Keratinocyte (primary cell): ENCODE data around the gene DNAH8. TPM values are rescaled to one million over a fixed set of nuclear protein-coding genes. Genes with fewer than 3 reads are reported as not detected.

Experiments
- DNase-seq: peaks from one replicate; pipeline ENCODE4 v3.0.0-alpha.2; 2011; ENCODE audit warnings: low read depth, missing footprints, low spot score
- FAIRE-seq: peaks from 2 replicates; lab custom pipeline; 2011; peaks lifted over from hg19 to GRCh38; lab: Jason Lieb, UNC
- H2AFZ ChIP-seq: 2 replicates; pipeline ENCODE4 v1.6.0; 2012; ENCODE audit warnings: low read length, control low read depth, inconsistent platforms; ENCODE audit not compliant: control insufficient read depth
- H3K27ac ChIP-seq: 2 replicates; pipeline ENCODE4 v1.5.1; 2011; ENCODE audit warnings: low read length; ENCODE audit not compliant: control insufficient read depth, insufficient read depth
- H3K27me3 ChIP-seq: 3 replicates; pipeline ENCODE4 v1.6.0; 2011; ENCODE audit warnings: low read length; ENCODE audit not compliant: control insufficient read depth, insufficient read depth; ENCODE audit errors: extremely low read depth
- H3K36me3 ChIP-seq, 2 experiments: 2 replicates in 1 of 2; 3 replicates in 1 of 2; pipeline ENCODE4 v1.5.1; 2011; ENCODE audit warnings: low read length in 2 of 2, mild to moderate bottlenecking in 1 of 2; ENCODE audit not compliant: control insufficient read depth in 2 of 2, insufficient read depth in 2 of 2; ENCODE audit errors: extremely low read depth in 1 of 2
- H3K4me1 ChIP-seq: 3 replicates; pipeline ENCODE4 v1.5.1; 2011; ENCODE audit warnings: low read length; ENCODE audit not compliant: control insufficient read depth, insufficient read depth; ENCODE audit errors: extremely low read depth
- H3K4me2 ChIP-seq: 3 replicates; pipeline ENCODE4 v1.6.0; 2011; ENCODE audit warnings: low read depth, low read length; ENCODE audit not compliant: control insufficient read depth, insufficient read depth; ENCODE audit errors: extremely low read depth
- H3K4me3 ChIP-seq, 3 experiments: fragments of 200-600 bp in 1 of 3; sonication (generic) in 1 of 3; 2 replicates in 2 of 3; 3 replicates in 1 of 3; pipeline ENCODE4 v1.5.1; 2011 to 2016; ENCODE audit warnings: low read length in 3 of 3, mild to moderate bottlenecking in 3 of 3, control low read depth in 2 of 3, inconsistent platforms in 1 of 3, low read depth in 1 of 3, mixed read lengths in 1 of 3, mixed run types in 1 of 3, moderate library complexity in 1 of 3; ENCODE audit not compliant: control insufficient read depth in 2 of 3, insufficient read depth in 2 of 3; ENCODE audit errors: extremely low read depth in 1 of 3
- H3K79me2 ChIP-seq: 2 replicates; pipeline ENCODE4 v1.6.0; 2012; ENCODE audit warnings: low read length; ENCODE audit not compliant: control insufficient read depth, insufficient read depth
- H3K9ac ChIP-seq: 3 replicates; pipeline ENCODE4 v1.6.0; 2011; ENCODE audit warnings: low read length; ENCODE audit not compliant: control insufficient read depth, insufficient read depth; ENCODE audit errors: extremely low read depth
- H3K9me1 ChIP-seq: 3 replicates; pipeline ENCODE4 v1.6.0; 2011; ENCODE audit warnings: low read length; ENCODE audit not compliant: control insufficient read depth, insufficient read depth; ENCODE audit errors: extremely low read depth
- H3K9me3 ChIP-seq: 2 replicates; pipeline ENCODE4 v1.5.1; 2012; ENCODE audit warnings: low read depth, low read length; ENCODE audit not compliant: control insufficient read depth
- H4K20me1 ChIP-seq: 3 replicates; pipeline ENCODE4 v1.6.0; 2011; ENCODE audit warnings: low read length; ENCODE audit not compliant: control insufficient read depth, insufficient read depth; ENCODE audit errors: extremely low read depth
- CTCF ChIP-seq, 3 experiments: IDR thresholded peaks in 1 of 3; conservative IDR thresholded peaks in 1 of 3; optimal IDR thresholded peaks in 1 of 3; 2 replicates in 2 of 3; 3 replicates in 1 of 3; pipeline versions ENCODE3 to v1.5.1; 2011; ENCODE audit warnings: low read length in 3 of 3, mild to moderate bottlenecking in 3 of 3, moderate library complexity in 2 of 3, control low read depth in 1 of 3, inconsistent platforms in 1 of 3; ENCODE audit not compliant: insufficient read depth in 2 of 3; ENCODE audit errors: extremely low read depth in 1 of 3
- EZH2 ChIP-seq: IDR thresholded peaks from one replicate; pipeline ENCODE4 v1.6.1; 2012; ENCODE audit warnings: inconsistent platforms, mild to moderate bottlenecking, low read length, moderate library complexity
- dilution Hi-C: fragments of 300-500 bp; cut with MboI; formaldehyde crosslinking; loops from one replicate; pipeline ENCODE4 v1.7.0; 2020; ENCODE audit warnings: low sequenced_read_pairs; ENCODE audit not compliant: extremely low pct_ligation_motif_present
- polyA plus RNA-seq, 5 experiments: library from polyadenylated mRNA; depleted of rRNA in 3 of 5; stranded (reverse) in 3 of 5; stranded (forward) in 1 of 5; unstranded in 1 of 5; fragments of >200 nt; gene quantifications; 1 replicate in 1 of 5; 2 replicates in 3 of 5; 3 replicates in 1 of 5; pipeline versions ENCODE4 v1.2.1 to v1.2.3, GENCODE V29; 2011 to 2012; ENCODE audit warnings: missing spikeins in 2 of 5, low read depth in 1 of 5, low replicate concordance in 1 of 5

The DNAH8 gene
- polyA plus RNA-seq, 1 donor (not counting 4 experiments of a cell fraction or from before 2014, with no cell fraction given) = 0.01 TPM

- Histone ChIP-seq H3K4me3 (no peak overlapping the region), H3K27me3 (peaks cover 6% of the 10 kb centered on the region), H3K9me1 (no peaks in the 10 kb centered on the region), H3K4me2 (no peak overlapping the region), H3K9ac (no peak overlapping the region), H3K27ac (no peak overlapping the region), H3K9me3 (no peaks in the 10 kb centered on the region), H2AFZ (no peak overlapping the region), H4K20me1 (no peaks in the 10 kb centered on the region), H3K4me1 (no peaks in the 10 kb centered on the region), H3K79me2 (no peaks in the 10 kb centered on the region), H3K36me3 (no peaks in the 10 kb centered on the region)
- TF ChIP-seq CTCF (optimal IDR thresholded peaks at IDR 0.05 in 1 of 3, IDR thresholded peaks at IDR 0.05 in 1 of 3, conservative IDR thresholded peaks at IDR 0.05 in 1 of 3; ENCODE audit: extremely low read depth in 1 of 3, insufficient read depth in 2 of 3, low read length in 3 of 3) = no peak
- dilution Hi-C loops = no loop called here
- no peak for FAIRE-seq
- DNase-seq = no peak
Observed at GRCh38 chr6:38937839-38938613, 222.9 kb downstream of the DNAH8 start.

GRCh38 chr6:38938741-38939140 is 223.6 kb downstream of the DNAH8 start:
- FAIRE-seq = no peak
- dilution Hi-C loops = no loop called here
- no peak overlapping the region for H3K27ac ChIP-seq

More at GRCh38 chr6:38938741-38939140, 223.6 kb downstream of the DNAH8 start:
- H3K4me1 ChIP-seq = no peaks in the 10 kb centered on the region
- H3K36me3 ChIP-seq = no peaks in the 10 kb centered on the region
- H2AFZ ChIP-seq = no peak overlapping the region
- no peak for TF ChIP-seq EZH2
- TF ChIP-seq CTCF (optimal IDR thresholded peaks at IDR 0.05 in 1 of 3, IDR thresholded peaks at IDR 0.05 in 1 of 3, conservative IDR thresholded peaks at IDR 0.05 in 1 of 3; ENCODE audit: extremely low read depth in 1 of 3, insufficient read depth in 2 of 3, low read length in 3 of 3) = no peak
- DNase-seq = no peak
- H3K4me3 ChIP-seq = no peak overlapping the region
- no peaks in the 10 kb centered on the region for H3K9me3 ChIP-seq
- H3K27me3 ChIP-seq = peaks cover 6% of the 10 kb centered on the region
- H3K9ac ChIP-seq = no peak overlapping the region
- H3K79me2 ChIP-seq = no peaks in the 10 kb centered on the region
- H3K9me1 ChIP-seq = no peaks in the 10 kb centered on the region
- H4K20me1 ChIP-seq = no peaks in the 10 kb centered on the region
- H3K4me2 ChIP-seq = no peak overlapping the region
